SU-DHL-6 (cell line): ENCODE measurements around the gene TNNI3K.

Experiments
- EZH2phosphoT487 ChIP-seq: fragments of 200-600 bp; sonication (generic), shearing (Covaris generic); conservative IDR thresholded peaks from 2 replicates; pipeline ENCODE4 v1.6.1; 2018; ENCODE audit warnings: mild to moderate bottlenecking, antibody characterized with exemption, low read length, moderate library complexity, mixed read lengths
- TF ChIP-seq, protein P1 (sequence below): fragments of 200-600 bp; sonication (generic); IDR thresholded peaks from one replicate; pipeline ENCODE4 v1.5.1; 2017; ENCODE audit warnings: antibody characterized with exemption, mild to moderate bottlenecking, low read length, moderate library complexity; ENCODE audit not compliant: insufficient read depth, poor library complexity, severe bottlenecking

DNA sequence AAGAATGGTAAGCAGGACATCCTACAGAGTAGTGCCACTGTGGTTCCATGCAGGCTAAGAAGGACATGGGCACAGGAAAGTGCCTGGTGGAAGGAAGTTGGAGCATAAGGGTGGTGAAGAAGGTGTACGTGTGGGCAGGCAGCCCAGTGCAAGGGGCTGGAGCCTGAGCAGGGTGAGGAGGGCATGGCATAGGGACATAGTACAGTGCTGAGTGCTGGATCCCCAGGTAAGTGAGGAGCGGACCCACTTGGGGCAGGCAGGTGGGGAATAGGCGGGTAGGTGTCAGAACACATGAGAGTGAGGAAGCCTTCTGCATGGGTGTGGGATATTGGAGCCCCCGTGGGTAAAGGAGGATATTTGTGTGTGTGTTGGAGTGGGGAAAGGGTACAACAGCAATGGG lies 292.9 kb downstream of the TNNI3K start:
- TF ChIP-seq, protein P1, sequence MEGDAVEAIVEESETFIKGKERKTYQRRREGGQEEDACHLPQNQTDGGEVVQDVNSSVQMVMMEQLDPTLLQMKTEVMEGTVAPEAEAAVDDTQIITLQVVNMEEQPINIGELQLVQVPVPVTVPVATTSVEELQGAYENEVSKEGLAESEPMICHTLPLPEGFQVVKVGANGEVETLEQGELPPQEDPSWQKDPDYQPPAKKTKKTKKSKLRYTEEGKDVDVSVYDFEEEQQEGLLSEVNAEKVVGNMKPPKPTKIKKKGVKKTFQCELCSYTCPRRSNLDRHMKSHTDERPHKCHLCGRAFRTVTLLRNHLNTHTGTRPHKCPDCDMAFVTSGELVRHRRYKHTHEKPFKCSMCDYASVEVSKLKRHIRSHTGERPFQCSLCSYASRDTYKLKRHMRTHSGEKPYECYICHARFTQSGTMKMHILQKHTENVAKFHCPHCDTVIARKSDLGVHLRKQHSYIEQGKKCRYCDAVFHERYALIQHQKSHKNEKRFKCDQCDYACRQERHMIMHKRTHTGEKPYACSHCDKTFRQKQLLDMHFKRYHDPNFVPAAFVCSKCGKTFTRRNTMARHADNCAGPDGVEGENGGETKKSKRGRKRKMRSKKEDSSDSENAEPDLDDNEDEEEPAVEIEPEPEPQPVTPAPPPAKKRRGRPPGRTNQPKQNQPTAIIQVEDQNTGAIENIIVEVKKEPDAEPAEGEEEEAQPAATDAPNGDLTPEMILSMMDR = no peak
- TF ChIP-seq EZH2phosphoT487 = no peak
